SK-N-SH treated with all-trans-retinoic acid at 6 μM for 48 hours (cell line): ENCODE data around the gene STUM.
A peak's percentile ranks its signal among the peaks of the same experiment; 100 is the strongest.

Source experiments
- ATAC-seq: fragments of 200-7000 bp; cut with Tn5 transposase; 3 replicates; pipeline ENCODE4 v1.9.1; 2020; ENCODE audit warnings: mild to moderate bottlenecking, moderate library complexity
- ARNTL ChIP-seq: fragments of 450-650 bp; formaldehyde crosslinking; IDR thresholded peaks from 2 replicates; pipeline ENCODE4 v1.5.0; 2020; ENCODE audit warnings: low read depth, mild to moderate bottlenecking, moderate library complexity, borderline replicate concordance
- BACH2 ChIP-seq: fragments of 250-450 bp; sonication (Bioruptor Pico); IDR thresholded peaks from 2 replicates; pipeline ENCODE4 v1.9.0; 2021; ENCODE audit warnings: mild to moderate bottlenecking, borderline replicate concordance
- CSDC2 ChIP-seq: fragments of 250-450 bp; sonication (Bioruptor Pico); IDR thresholded peaks from 2 replicates; pipeline ENCODE4 v1.5.0; 2020; ENCODE audit warnings: mild to moderate bottlenecking, moderate library complexity
- ESRRG ChIP-seq: fragments of 250-450 bp; sonication (Bioruptor Pico); IDR thresholded peaks from 2 replicates; pipeline ENCODE4 v1.6.1; 2021; ENCODE audit warnings: mild to moderate bottlenecking
- ISL1 ChIP-seq: fragments of 250-450 bp; sonication (Bioruptor Pico); IDR thresholded peaks from 2 replicates; pipeline ENCODE4 v2.1.2; 2022; ENCODE audit warnings: mild to moderate bottlenecking, moderate library complexity
- OSR1 ChIP-seq: fragments of 250-450 bp; sonication (Bioruptor Pico); IDR thresholded peaks from 2 replicates; pipeline ENCODE4 v1.8.0; 2022; ENCODE audit warnings: moderate library complexity, mild to moderate bottlenecking, inconsistent platforms
- POU6F1 ChIP-seq: fragments of 250-450 bp; sonication (Bioruptor Pico); IDR thresholded peaks from 2 replicates; pipeline ENCODE4 v1.8.0; 2021; ENCODE audit warnings: low read depth, mild to moderate bottlenecking, moderate library complexity, borderline replicate concordance
- RARB ChIP-seq: fragments of 250-450 bp; sonication (Bioruptor Pico); IDR thresholded peaks from 2 replicates; pipeline ENCODE4 v1.8.0; 2021; ENCODE audit warnings: mild to moderate bottlenecking, moderate library complexity
- SNAI2 ChIP-seq: fragments of 250-450 bp; sonication (Bioruptor Pico); IDR thresholded peaks from 2 replicates; pipeline ENCODE4 v1.5.0; 2020; ENCODE audit warnings: mild to moderate bottlenecking, moderate library complexity
- TCF4 ChIP-seq: fragments of 250-450 bp; sonication (Bioruptor Pico); IDR thresholded peaks from 2 replicates; pipeline ENCODE4 v1.8.0; 2021; ENCODE audit warnings: mild to moderate bottlenecking, moderate library complexity, borderline replicate concordance
- ZC3H10 ChIP-seq: fragments of 250-450 bp; sonication (Bioruptor Pico); IDR thresholded peaks from 2 replicates; pipeline ENCODE4 v1.5.1; 2021; ENCODE audit warnings: mild to moderate bottlenecking, moderate library complexity
- ZFP3 ChIP-seq: fragments of 250-450 bp; sonication (Bioruptor Pico); IDR thresholded peaks from 2 replicates; pipeline ENCODE4 v1.5.0; 2020; ENCODE audit warnings: mild to moderate bottlenecking, moderate library complexity
- ZFP30 ChIP-seq: fragments of 450-650 bp; formaldehyde crosslinking; IDR thresholded peaks from 2 replicates; pipeline ENCODE4 v1.5.0; 2022; ENCODE audit warnings: mild to moderate bottlenecking, moderate library complexity
- ZNF565 ChIP-seq: fragments of 450-650 bp; formaldehyde crosslinking; conservative IDR thresholded peaks from 2 replicates; pipeline ENCODE4 v1.5.0; 2020; ENCODE audit warnings: low read depth, mild to moderate bottlenecking, moderate library complexity
- ZNF70 ChIP-seq: fragments of 450-650 bp; formaldehyde crosslinking; IDR thresholded peaks from 2 replicates; pipeline ENCODE4 v1.5.0; 2020; ENCODE audit warnings: mild to moderate bottlenecking, moderate library complexity
- ZNF8 ChIP-seq: fragments of 450-650 bp; formaldehyde crosslinking; IDR thresholded peaks from 2 replicates; pipeline ENCODE4 v1.5.0; 2020; ENCODE audit warnings: mild to moderate bottlenecking, moderate library complexity
- TF ChIP-seq, protein P1 (sequence below): fragments of 250-450 bp; sonication (Bioruptor Pico); IDR thresholded peaks from 2 replicates; pipeline ENCODE4 v1.5.0; 2020; ENCODE audit warnings: mild to moderate bottlenecking, moderate library complexity
- TF ChIP-seq, protein P2 (sequence below): fragments of 250-450 bp; sonication (Bioruptor Pico); IDR thresholded peaks from 2 replicates; pipeline ENCODE4 v1.5.1; 2020; ENCODE audit warnings: low read depth, mild to moderate bottlenecking, moderate library complexity

The STUM gene

DNA sequence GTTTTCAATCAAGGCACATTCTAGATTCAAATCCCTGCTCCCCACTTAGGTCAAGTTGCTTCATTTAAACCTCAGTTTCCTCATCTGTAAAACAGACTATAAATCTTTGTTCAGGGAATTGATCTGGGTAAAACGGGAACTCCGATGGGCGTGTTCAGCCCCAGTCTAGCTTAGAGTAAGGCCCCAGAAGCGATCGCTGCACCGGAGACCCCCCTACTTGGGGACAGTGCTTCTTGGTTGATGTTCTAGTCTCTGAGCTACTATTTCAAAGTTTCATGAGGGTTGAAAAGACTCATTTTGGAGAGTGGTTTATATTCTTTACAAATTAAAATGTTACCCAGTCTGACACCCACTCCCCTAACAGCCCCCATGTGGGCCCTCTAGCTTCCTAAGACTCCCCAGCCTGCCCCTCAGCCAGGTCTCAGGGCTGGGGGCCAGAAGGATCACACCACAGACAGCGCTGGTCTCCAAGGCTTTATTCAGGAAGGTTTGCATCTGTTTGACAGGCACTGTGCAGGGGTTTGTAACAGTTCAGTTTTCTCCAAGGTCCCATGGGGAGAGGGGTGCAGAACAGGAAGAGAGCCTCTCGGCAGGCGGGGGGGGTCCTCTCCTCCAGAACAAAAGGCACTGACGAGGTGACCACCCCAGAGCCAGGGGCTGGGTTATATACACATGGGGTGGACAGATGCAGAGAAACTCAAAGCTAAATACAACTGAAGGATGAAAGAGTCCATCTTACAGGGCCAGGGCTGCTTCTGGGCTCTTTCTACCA, 82.9 kb downstream of the STUM start:
- no peak for ATAC-seq
- TF ChIP-seq ESRRG (CRISPR knock-in tag) (no peak), OSR1 (CRISPR knock-in tag) (no peak), ZC3H10 (no peak), ZFP3 (no peak), BACH2 (CRISPR knock-in tag) (no peak)

GRCh38 chr1:226632169-226632879, 83.8 kb downstream of the STUM start:
- TF ChIP-seq TCF4 (CRISPR knock-in tag) (no peak), ZFP30 (no peak)
- TF ChIP-seq, protein P1, sequence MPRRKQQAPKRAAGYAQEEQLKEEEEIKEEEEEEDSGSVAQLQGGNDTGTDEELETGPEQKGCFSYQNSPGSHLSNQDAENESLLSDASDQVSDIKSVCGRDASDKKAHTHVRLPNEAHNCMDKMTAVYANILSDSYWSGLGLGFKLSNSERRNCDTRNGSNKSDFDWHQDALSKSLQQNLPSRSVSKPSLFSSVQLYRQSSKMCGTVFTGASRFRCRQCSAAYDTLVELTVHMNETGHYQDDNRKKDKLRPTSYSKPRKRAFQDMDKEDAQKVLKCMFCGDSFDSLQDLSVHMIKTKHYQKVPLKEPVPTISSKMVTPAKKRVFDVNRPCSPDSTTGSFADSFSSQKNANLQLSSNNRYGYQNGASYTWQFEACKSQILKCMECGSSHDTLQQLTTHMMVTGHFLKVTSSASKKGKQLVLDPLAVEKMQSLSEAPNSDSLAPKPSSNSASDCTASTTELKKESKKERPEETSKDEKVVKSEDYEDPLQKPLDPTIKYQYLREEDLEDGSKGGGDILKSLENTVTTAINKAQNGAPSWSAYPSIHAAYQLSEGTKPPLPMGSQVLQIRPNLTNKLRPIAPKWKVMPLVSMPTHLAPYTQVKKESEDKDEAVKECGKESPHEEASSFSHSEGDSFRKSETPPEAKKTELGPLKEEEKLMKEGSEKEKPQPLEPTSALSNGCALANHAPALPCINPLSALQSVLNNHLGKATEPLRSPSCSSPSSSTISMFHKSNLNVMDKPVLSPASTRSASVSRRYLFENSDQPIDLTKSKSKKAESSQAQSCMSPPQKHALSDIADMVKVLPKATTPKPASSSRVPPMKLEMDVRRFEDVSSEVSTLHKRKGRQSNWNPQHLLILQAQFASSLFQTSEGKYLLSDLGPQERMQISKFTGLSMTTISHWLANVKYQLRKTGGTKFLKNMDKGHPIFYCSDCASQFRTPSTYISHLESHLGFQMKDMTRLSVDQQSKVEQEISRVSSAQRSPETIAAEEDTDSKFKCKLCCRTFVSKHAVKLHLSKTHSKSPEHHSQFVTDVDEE: no peak
- no peak for ATAC-seq

GRCh38 chr1:226632922-226633351, 84.4 kb downstream of the STUM start:
- ATAC-seq: no peak
- TF ChIP-seq SNAI2 (CRISPR knock-in tag) (no peak), ZFP30 (no peak), POU6F1 (CRISPR knock-in tag) (no peak), CSDC2 (no peak), ZNF70 (CRISPR knock-in tag) (no peak), ZC3H10 (no peak), ARNTL (CRISPR knock-in tag) (no peak)

- ATAC-seq: peak; percentile 26; the same call in 2 of the 3 replicates
- TF ChIP-seq OSR1 (CRISPR knock-in tag): no peak
- TF ChIP-seq BACH2 (CRISPR knock-in tag): no peak
- TF ChIP-seq, protein P2, sequence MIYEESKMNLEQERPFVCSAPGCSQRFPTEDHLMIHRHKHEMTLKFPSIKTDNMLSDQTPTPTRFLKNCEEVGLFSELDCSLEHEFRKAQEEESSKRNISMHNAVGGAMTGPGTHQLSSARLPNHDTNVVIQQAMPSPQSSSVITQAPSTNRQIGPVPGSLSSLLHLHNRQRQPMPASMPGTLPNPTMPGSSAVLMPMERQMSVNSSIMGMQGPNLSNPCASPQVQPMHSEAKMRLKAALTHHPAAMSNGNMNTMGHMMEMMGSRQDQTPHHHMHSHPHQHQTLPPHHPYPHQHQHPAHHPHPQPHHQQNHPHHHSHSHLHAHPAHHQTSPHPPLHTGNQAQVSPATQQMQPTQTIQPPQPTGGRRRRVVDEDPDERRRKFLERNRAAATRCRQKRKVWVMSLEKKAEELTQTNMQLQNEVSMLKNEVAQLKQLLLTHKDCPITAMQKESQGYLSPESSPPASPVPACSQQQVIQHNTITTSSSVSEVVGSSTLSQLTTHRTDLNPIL (CRISPR knock-in tag): no peak
- no peak for TF ChIP-seq ISL1 (CRISPR knock-in tag)
- no peak for TF ChIP-seq ZNF565 (CRISPR knock-in tag)
- no peak for TF ChIP-seq ZNF8
- no peak for TF ChIP-seq TCF4 (CRISPR knock-in tag)
- no peak for TF ChIP-seq ZFP30
- TF ChIP-seq POU6F1 (CRISPR knock-in tag): no peak
- TF ChIP-seq ZFP3: no peak
- TF ChIP-seq SNAI2 (CRISPR knock-in tag): no peak
- TF ChIP-seq RARB: no peak
- TF ChIP-seq ESRRG (CRISPR knock-in tag): no peak
- no peak for TF ChIP-seq ARNTL (CRISPR knock-in tag)
- TF ChIP-seq CSDC2: no peak
- no peak for TF ChIP-seq ZC3H10
Measured at GRCh38 chr1:226633541-226634165, 85.1 kb downstream of the STUM start.
